ENCODE measurements around the gene CDS2.

DNA sequence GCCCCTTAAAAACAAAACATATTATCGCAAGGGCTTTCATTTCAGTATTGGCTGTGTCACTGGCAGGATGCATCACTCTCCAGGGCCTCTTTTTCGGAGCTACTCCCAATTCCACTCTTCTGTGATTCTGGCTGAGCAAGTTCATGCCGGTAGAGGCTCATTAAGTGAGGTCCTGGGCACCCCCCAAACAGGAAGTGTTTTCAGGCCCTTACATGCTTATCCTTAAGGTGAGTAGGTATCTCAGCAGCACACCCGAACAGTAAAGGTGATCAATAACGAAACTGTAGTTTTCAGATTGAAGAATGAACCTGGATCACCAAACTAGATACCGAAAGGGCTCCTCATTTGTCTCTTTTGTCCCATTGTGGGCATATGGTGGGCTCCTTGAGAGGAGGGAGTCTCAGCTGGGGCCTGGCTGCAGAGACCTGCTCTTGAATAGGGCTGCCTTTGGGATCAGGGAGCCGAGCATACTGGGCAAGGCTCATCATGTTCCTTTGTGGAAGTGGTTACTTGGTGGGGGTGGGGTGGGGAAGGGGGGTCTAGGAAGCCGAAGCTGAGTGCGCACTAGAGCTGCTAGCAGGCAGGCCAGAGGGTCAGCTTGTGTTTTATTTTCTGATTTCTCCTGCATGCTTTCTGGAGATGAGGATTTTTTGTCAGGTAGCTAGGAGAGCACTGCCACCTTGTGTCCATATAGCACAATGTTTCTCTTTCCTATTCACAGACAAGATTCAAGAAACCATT is 65.2 kb downstream of the CDS2 start:
- TF ChIP-seq CTCF (IDR thresholded peaks at IDR 0.05 in 2 of 3, conservative IDR thresholded peaks at IDR 0.05 in 1 of 3; ENCODE audit: control insufficient read depth in 2 of 3, extremely low read depth in 1 of 3, insufficient read depth in 1 of 3, low read depth in 3 of 3, low read length in 3 of 3) = peak; percentile 67 to 82 (median 80)
- TF ChIP-seq ESRRA (IDR thresholded peaks at IDR 0.05; ENCODE audit: low read length) = no peak
- TF ChIP-seq BHLHE40 (IDR thresholded peaks at IDR 0.05; ENCODE audit: borderline replicate concordance in 1 of 2, low read depth in 2 of 2, low read length in 1 of 2) = no peak
- no peak for TF ChIP-seq POLR2A (IDR thresholded peaks at IDR 0.05; ENCODE audit: low read depth, low read length)
- TF ChIP-seq SMARCA5 (IDR thresholded peaks at IDR 0.05) = 0 out of 2 replicates have a peak, but pooled peaks have one; percentile 48
- no peak for TF ChIP-seq MEF2A (IDR thresholded peaks at IDR 0.05; ENCODE audit: insufficient read depth, low read depth, low read length)
- TF ChIP-seq EZH2 (IDR thresholded peaks at IDR 0.05; ENCODE audit: borderline replicate concordance, control insufficient read depth, low read depth, low read length) = no peak
- no peak for TF ChIP-seq EP300 (IDR thresholded peaks at IDR 0.05; ENCODE audit: borderline replicate concordance in 1 of 2, control insufficient read depth in 1 of 2, low read depth in 2 of 2, low read length in 2 of 2)
- no peak for TF ChIP-seq STAT1 (conservative IDR thresholded peaks at IDR 0.05)
- no peak for TF ChIP-seq TARDBP (IDR thresholded peaks at IDR 0.05; ENCODE audit: borderline replicate concordance)
- peak; percentile 45; the same call in 1 of the 2 replicates for TF ChIP-seq MXI1 (IDR thresholded peaks at IDR 0.05; ENCODE audit: low read depth, low read length)
- TF ChIP-seq SUZ12 (IDR thresholded peaks at IDR 0.05; ENCODE audit: unreplicated experiment) = no peak
- no peak for TF ChIP-seq MEF2B (IDR thresholded peaks at IDR 0.05; ENCODE audit: partially characterized antibody, poor library complexity, severe bottlenecking)
- TF ChIP-seq, protein P1, sequence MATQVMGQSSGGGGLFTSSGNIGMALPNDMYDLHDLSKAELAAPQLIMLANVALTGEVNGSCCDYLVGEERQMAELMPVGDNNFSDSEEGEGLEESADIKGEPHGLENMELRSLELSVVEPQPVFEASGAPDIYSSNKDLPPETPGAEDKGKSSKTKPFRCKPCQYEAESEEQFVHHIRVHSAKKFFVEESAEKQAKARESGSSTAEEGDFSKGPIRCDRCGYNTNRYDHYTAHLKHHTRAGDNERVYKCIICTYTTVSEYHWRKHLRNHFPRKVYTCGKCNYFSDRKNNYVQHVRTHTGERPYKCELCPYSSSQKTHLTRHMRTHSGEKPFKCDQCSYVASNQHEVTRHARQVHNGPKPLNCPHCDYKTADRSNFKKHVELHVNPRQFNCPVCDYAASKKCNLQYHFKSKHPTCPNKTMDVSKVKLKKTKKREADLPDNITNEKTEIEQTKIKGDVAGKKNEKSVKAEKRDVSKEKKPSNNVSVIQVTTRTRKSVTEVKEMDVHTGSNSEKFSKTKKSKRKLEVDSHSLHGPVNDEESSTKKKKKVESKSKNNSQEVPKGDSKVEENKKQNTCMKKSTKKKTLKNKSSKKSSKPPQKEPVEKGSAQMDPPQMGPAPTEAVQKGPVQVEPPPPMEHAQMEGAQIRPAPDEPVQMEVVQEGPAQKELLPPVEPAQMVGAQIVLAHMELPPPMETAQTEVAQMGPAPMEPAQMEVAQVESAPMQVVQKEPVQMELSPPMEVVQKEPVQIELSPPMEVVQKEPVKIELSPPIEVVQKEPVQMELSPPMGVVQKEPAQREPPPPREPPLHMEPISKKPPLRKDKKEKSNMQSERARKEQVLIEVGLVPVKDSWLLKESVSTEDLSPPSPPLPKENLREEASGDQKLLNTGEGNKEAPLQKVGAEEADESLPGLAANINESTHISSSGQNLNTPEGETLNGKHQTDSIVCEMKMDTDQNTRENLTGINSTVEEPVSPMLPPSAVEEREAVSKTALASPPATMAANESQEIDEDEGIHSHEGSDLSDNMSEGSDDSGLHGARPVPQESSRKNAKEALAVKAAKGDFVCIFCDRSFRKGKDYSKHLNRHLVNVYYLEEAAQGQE (IDR thresholded peaks at IDR 0.05; ENCODE audit: low read depth, low read length) = no peak

Measured in GM12878 (cell line).